Glutamatergic neuron (in vitro differentiated cells): ENCODE measurements around the gene TOP1. TPM values are rescaled to one million over a fixed set of nuclear protein-coding genes. Genes with fewer than 3 reads are reported as not detected.
A peak's percentile ranks its signal among the peaks of the same experiment; 100 is the strongest.

Experiments used
- DNase-seq: peaks from one replicate; pipeline ENCODE4 v3.0.0; 2022
- H3K27ac Mint-ChIP-seq: one replicate; pipeline ENCODE4 v1.8.0; 2020; ENCODE audit warnings: mild to moderate bottlenecking, mixed read lengths, inconsistent platforms; ENCODE audit not compliant: unreplicated experiment
- H3K27me3 Mint-ChIP-seq: one replicate; pipeline ENCODE4 v1.8.0; 2020; ENCODE audit warnings: mild to moderate bottlenecking, moderate library complexity, mixed read lengths, inconsistent platforms; ENCODE audit not compliant: unreplicated experiment
- H3K36me3 Mint-ChIP-seq: one replicate; pipeline ENCODE4 v1.8.0; 2020; ENCODE audit warnings: mild to moderate bottlenecking, mixed read lengths, inconsistent platforms; ENCODE audit not compliant: unreplicated experiment
- H3K4me1 Mint-ChIP-seq: one replicate; pipeline ENCODE4 v1.8.0; 2020; ENCODE audit warnings: mild to moderate bottlenecking, low read depth, mixed read lengths, inconsistent platforms; ENCODE audit not compliant: unreplicated experiment
- H3K4me3 Mint-ChIP-seq: one replicate; pipeline ENCODE4 v1.8.0; 2020; ENCODE audit warnings: mild to moderate bottlenecking, mixed read lengths, inconsistent platforms; ENCODE audit not compliant: unreplicated experiment
- H3K9me3 Mint-ChIP-seq: one replicate; pipeline ENCODE4 v1.8.0; 2020; ENCODE audit warnings: mild to moderate bottlenecking, moderate library complexity, mixed read lengths, inconsistent platforms; ENCODE audit not compliant: unreplicated experiment
- total RNA-seq: library from RNA; stranded (reverse); fragmentation: NEBNext Ultra II Directional; extraction: Animal tissue kit (Norgen Biotek cat#: 25700); gene quantifications from one replicate; pipeline ENCODE4 v1.2.1, GENCODE V29; 2021; ENCODE audit not compliant: unreplicated experiment
- TF ChIP-seq, protein P1 (sequence below): fragments of 200-600 bp; sonication (generic); IDR thresholded peaks from one replicate; pipeline ENCODE4 v1.5.0; 2021; ENCODE audit not compliant: partially characterized antibody, unreplicated experiment

TOP1 gene
- total RNA-seq, 1 donor from 2014 or later = 68.7 TPM

DNA sequence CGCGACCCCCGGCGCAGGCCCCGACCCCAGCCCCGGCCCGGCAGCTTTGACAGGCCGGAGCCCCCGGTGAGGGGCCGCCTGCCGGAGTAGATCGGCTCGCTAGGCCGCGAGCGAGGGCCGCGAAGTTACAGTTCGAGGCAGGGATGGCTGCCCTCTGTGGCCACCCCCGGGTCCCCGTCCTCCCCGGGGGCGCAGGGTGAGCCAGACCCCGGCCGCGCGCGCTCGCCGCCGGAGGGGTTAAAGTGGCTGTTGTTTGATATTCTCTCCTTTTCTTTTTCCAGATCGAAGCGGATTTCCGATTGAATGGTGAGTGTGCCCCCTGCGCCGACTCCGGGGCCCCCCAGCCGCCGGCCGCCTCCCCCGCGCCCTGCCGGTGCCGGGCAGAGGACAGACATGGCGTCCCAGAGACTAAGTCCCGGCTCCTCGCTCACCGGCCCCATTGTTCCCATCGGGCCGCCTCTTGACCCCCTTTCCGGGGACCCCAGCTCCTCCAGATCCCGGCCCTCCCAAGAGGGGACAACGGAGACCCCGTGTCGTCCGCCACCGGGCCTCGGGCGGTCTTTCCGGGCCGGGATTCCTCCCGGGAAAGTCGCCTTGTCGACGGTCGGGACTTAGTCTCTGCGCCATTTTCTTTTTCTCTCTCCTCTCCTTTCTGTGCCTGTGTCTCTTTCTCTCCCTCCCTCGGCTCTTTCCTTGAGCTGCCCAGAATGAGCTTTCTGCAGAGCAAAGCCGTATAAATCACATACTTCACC, 704 bp downstream of the TOP1 start:
- DNase-seq = peak; percentile 48
- H3K36me3 Mint-ChIP-seq = no peaks in the 10 kb centered on the region
- peaks cover 11% of the 10 kb centered on the region for H3K9me3 Mint-ChIP-seq
- peak overlapping the region; percentile 97 for H3K27ac Mint-ChIP-seq
- H3K4me1 Mint-ChIP-seq = peaks cover 44% of the 10 kb centered on the region
- peak overlapping the region; percentile 98 for H3K4me3 Mint-ChIP-seq
- TF ChIP-seq, protein P1, sequence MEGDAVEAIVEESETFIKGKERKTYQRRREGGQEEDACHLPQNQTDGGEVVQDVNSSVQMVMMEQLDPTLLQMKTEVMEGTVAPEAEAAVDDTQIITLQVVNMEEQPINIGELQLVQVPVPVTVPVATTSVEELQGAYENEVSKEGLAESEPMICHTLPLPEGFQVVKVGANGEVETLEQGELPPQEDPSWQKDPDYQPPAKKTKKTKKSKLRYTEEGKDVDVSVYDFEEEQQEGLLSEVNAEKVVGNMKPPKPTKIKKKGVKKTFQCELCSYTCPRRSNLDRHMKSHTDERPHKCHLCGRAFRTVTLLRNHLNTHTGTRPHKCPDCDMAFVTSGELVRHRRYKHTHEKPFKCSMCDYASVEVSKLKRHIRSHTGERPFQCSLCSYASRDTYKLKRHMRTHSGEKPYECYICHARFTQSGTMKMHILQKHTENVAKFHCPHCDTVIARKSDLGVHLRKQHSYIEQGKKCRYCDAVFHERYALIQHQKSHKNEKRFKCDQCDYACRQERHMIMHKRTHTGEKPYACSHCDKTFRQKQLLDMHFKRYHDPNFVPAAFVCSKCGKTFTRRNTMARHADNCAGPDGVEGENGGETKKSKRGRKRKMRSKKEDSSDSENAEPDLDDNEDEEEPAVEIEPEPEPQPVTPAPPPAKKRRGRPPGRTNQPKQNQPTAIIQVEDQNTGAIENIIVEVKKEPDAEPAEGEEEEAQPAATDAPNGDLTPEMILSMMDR = no peak
- peaks cover 4% of the 10 kb centered on the region for H3K27me3 Mint-ChIP-seq

DNA sequence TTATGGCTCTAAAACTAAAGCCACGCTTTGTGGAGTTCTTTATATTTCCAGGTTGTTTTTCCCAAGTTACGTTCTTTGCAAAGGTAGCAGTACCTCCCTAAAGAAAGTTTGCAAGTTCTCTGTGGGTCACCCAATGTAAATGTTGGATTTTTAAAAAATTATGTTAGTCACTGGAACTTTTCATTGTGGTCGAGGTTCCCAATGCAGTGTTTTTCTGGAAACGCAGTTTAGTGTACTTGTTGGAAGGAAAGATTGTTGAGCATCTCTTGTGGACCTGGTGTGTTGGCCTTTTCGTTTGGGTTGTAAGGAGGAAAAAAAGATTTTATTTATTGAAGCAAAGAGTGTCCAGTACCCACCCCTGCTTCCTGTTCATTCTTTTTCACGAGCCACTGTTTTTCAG, 1.4 kb downstream of the TOP1 start:
- Mint-ChIP-seq H3K9me3 (peaks cover 11% of the 10 kb centered on the region), H3K4me1 (peaks cover 47% of the 10 kb centered on the region), H3K27ac (peak overlapping the region; percentile 97), H3K4me3 (peak overlapping the region; percentile 98), H3K36me3 (no peaks in the 10 kb centered on the region), H3K27me3 (peaks cover 4% of the 10 kb centered on the region)
- TF ChIP-seq, protein P1 = no peak
- no peak for DNase-seq

DNA sequence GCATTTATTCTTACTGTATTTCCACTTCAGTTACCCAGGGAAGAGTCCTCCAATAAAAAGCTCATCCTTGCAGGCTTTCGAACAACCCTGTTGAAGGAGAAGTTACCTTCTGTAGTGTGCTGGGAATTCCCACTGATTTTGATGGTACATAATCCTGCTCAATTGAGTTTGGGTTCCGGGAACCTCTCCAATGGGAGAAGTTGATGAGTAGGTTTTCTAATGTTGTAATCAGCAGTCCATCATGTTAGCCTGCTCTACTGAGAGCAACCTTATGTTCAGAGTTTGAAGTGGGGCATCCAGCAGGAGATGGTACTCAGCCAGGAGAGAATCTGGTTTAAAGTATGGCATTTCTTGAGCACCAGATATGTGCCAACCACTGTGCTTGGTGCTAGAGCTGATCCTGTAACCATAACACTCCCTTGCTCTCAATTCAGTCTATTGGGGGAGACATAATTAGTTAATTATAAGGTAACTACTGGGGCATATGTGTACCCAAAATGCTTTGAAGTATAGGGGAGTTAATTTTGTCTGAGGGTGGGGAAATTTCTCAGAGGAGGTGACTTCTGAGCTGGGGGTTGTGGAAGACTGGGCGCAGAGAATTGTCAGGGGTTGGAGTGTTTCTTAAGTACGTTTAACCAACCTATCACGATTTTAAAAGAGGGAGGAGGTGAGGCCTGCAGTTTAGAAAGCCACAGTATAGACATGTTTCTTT, 2.1 kb downstream of the TOP1 start:
- Mint-ChIP-seq H3K36me3 (no peaks in the 10 kb centered on the region), H3K9me3 (peaks cover 11% of the 10 kb centered on the region), H3K4me1 (peaks cover 48% of the 10 kb centered on the region), H3K27me3 (peaks cover 4% of the 10 kb centered on the region), H3K4me3 (peak overlapping the region; percentile 98), H3K27ac (no peak overlapping the region)
- DNase-seq = no peak
- TF ChIP-seq, protein P1 = no peak

DNA sequence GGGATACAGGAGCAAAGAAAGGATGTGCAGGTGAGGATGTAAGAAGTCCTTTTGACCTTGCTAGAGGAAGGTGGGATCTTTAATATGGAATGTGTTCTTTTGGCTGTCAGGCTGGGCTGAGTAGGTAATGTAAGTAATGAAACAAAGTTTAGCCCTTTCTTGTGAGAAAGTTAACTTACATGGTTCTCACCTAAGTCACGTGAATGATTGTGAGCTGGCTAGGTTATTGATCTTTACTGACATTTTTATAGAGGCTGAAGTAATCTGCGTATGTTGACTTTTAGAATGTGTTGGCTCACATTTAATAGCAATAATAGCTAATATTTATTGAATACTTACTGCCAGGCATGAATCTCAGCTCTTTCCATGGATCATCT, 2.6 kb downstream of the TOP1 start:
- Mint-ChIP-seq H3K27ac (no peak overlapping the region), H3K27me3 (peaks cover 4% of the 10 kb centered on the region), H3K9me3 (peaks cover 11% of the 10 kb centered on the region), H3K4me1 (peaks cover 47% of the 10 kb centered on the region), H3K4me3 (peak overlapping the region; percentile 98), H3K36me3 (no peaks in the 10 kb centered on the region)
- DNase-seq = no peak
- TF ChIP-seq, protein P1 = no peak

DNA sequence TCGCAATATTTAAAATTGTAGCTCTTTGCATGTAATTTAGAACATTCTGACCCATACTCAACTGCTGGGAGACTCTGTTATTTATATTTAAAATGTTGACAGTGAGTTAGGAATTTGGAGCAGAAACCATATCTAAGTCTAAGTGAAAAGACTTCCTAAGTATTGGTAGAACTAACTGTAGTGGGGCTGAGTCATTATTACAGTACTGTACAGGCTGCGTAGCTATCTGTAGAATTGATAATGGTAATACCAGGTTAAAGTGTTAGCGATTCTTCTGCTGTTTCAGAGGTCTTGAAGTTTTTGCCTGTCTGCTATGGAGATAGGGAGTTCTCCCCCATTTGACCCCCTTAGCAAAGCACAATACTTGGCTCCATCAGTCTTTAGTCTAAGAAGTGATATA, 3.6 kb downstream of the TOP1 start:
- H3K4me1 Mint-ChIP-seq = peaks cover 49% of the 10 kb centered on the region
- peak overlapping the region; percentile 98 for H3K4me3 Mint-ChIP-seq
- peaks cover 4% of the 10 kb centered on the region for H3K27me3 Mint-ChIP-seq
- TF ChIP-seq, protein P1 = no peak
- H3K27ac Mint-ChIP-seq = no peak overlapping the region
- DNase-seq = no peak
- H3K36me3 Mint-ChIP-seq = no peaks in the 10 kb centered on the region
- H3K9me3 Mint-ChIP-seq = peaks cover 9% of the 10 kb centered on the region
